Measurements from ENCODE around the gene ZNF397. TPM values are rescaled to one million over a fixed set of nuclear protein-coding genes. Genes with fewer than 3 reads are reported as not detected.

ZNF397 gene
- total and polyA plus RNA-seq, 2 of the 13 experiments (the other 11 are each of a cell fraction or from before 2014, with no cell fraction given): 4.7 to 9.4 TPM

DNA sequence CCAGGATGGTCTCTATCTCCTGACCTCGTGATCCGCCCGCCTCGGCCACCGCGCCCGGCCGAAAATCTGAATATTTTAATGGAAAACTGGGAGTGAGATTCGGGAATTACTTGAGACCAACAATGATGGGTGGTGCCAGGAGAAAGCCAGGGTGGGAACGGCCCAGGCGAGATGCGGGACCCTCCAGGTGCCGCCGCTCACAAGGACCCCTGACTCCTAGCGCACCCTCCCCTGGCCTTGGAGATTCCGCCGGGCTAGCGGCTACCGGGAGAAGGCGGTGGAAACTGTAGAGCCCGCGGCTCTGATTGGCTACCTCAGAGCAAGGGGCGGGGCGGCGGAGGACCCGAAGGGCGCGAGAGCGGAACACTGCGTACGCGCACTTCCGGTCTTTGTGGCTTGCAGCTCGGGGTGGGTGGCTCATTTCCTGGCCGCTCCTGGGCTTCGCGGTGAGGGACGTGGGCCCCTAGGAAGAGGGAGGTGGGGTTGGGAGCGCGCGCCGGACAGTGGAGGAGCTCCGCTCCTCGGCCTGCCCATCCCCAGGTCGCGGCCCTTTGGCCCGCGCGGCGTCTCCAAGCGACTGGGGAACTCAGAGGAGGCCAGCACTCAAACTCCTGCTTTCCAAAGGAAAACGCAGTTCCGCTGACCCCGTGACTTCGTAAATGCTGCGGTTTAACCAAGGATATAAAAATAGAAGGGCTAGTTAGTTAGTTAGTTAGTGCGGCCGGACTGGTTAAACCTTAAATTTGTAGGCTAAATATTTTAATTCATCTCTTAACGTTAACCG lies at the start of gene ZNF397 (continued):
- TF ChIP-seq, protein P1, sequence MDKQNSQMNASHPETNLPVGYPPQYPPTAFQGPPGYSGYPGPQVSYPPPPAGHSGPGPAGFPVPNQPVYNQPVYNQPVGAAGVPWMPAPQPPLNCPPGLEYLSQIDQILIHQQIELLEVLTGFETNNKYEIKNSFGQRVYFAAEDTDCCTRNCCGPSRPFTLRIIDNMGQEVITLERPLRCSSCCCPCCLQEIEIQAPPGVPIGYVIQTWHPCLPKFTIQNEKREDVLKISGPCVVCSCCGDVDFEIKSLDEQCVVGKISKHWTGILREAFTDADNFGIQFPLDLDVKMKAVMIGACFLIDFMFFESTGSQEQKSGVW (CRISPR knock-in tag; IDR thresholded peaks at IDR 0.05; ENCODE audit: borderline replicate concordance): no peak
- TF ChIP-seq ZFP90 (CRISPR knock-in tag; IDR thresholded peaks at IDR 0.05; ENCODE audit: borderline replicate concordance): peak; percentile 89
- TF ChIP-seq SNAPC5 (CRISPR knock-in tag; IDR thresholded peaks at IDR 0.05; ENCODE audit: borderline replicate concordance): peak; percentile 79; the same call in 1 of the 2 replicates
- peak; percentile 74; the same call in 1 of the 2 replicates for TF ChIP-seq ZNF350 (CRISPR knock-in tag; IDR thresholded peaks at IDR 0.05; ENCODE audit: borderline replicate concordance, low read depth)
- no peak for TF ChIP-seq JARID2 (CRISPR knock-in tag; IDR thresholded peaks at IDR 0.05; ENCODE audit: insufficient replicate concordance)
- no peak for TF ChIP-seq ZNF383 (CRISPR knock-in tag; IDR thresholded peaks at IDR 0.05; ENCODE audit: borderline replicate concordance)
- TF ChIP-seq ZNF160 (CRISPR knock-in tag; IDR thresholded peaks at IDR 0.05): peak; percentile 42; the same call in 1 of the 2 replicates
- TF ChIP-seq ZFP37 (CRISPR knock-in tag; IDR thresholded peaks at IDR 0.05; ENCODE audit: borderline replicate concordance): no peak
- no peak for TF ChIP-seq PBX3 (CRISPR knock-in tag; IDR thresholded peaks at IDR 0.05; ENCODE audit: borderline replicate concordance)
- TF ChIP-seq REXO4 (CRISPR knock-in tag; IDR thresholded peaks at IDR 0.05; ENCODE audit: borderline replicate concordance): no peak
- TF ChIP-seq, protein P2, sequence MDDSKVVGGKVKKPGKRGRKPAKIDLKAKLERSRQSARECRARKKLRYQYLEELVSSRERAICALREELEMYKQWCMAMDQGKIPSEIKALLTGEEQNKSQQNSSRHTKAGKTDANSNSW (CRISPR knock-in tag; IDR thresholded peaks at IDR 0.05; ENCODE audit: borderline replicate concordance): no peak
- no peak for TF ChIP-seq NCOA5 (CRISPR knock-in tag; IDR thresholded peaks at IDR 0.05)
- no peak for TF ChIP-seq FOXM1 (CRISPR knock-in tag; IDR thresholded peaks at IDR 0.05)
- TF ChIP-seq ZNF777 (CRISPR knock-in tag; IDR thresholded peaks at IDR 0.05): no peak
- TF ChIP-seq ATAD3A (CRISPR knock-in tag; IDR thresholded peaks at IDR 0.05): no peak
- peak; percentile 87 for TF ChIP-seq GATAD1 (CRISPR knock-in tag; IDR thresholded peaks at IDR 0.05)
- TF ChIP-seq, protein P3, sequence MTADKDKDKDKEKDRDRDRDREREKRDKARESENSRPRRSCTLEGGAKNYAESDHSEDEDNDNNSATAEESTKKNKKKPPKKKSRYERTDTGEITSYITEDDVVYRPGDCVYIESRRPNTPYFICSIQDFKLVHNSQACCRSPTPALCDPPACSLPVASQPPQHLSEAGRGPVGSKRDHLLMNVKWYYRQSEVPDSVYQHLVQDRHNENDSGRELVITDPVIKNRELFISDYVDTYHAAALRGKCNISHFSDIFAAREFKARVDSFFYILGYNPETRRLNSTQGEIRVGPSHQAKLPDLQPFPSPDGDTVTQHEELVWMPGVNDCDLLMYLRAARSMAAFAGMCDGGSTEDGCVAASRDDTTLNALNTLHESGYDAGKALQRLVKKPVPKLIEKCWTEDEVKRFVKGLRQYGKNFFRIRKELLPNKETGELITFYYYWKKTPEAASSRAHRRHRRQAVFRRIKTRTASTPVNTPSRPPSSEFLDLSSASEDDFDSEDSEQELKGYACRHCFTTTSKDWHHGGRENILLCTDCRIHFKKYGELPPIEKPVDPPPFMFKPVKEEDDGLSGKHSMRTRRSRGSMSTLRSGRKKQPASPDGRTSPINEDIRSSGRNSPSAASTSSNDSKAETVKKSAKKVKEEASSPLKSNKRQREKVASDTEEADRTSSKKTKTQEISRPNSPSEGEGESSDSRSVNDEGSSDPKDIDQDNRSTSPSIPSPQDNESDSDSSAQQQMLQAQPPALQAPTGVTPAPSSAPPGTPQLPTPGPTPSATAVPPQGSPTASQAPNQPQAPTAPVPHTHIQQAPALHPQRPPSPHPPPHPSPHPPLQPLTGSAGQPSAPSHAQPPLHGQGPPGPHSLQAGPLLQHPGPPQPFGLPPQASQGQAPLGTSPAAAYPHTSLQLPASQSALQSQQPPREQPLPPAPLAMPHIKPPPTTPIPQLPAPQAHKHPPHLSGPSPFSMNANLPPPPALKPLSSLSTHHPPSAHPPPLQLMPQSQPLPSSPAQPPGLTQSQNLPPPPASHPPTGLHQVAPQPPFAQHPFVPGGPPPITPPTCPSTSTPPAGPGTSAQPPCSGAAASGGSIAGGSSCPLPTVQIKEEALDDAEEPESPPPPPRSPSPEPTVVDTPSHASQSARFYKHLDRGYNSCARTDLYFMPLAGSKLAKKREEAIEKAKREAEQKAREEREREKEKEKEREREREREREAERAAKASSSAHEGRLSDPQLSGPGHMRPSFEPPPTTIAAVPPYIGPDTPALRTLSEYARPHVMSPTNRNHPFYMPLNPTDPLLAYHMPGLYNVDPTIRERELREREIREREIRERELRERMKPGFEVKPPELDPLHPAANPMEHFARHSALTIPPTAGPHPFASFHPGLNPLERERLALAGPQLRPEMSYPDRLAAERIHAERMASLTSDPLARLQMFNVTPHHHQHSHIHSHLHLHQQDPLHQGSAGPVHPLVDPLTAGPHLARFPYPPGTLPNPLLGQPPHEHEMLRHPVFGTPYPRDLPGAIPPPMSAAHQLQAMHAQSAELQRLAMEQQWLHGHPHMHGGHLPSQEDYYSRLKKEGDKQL (CRISPR knock-in tag; IDR thresholded peaks at IDR 0.05; ENCODE audit: low read depth): 0 out of 2 replicates have a peak, but pooled peaks have one; percentile 26
- TF ChIP-seq MAFG (CRISPR knock-in tag; IDR thresholded peaks at IDR 0.05): no peak
- no peak for TF ChIP-seq ZNF598 (CRISPR knock-in tag; IDR thresholded peaks at IDR 0.05; ENCODE audit: borderline replicate concordance)
- TF ChIP-seq TEAD3 (CRISPR knock-in tag; optimal IDR thresholded peaks at IDR 0.05; ENCODE audit: borderline replicate concordance): peak; percentile 40

Data from HepG2 (cell line).